ENCODE measurements around the gene CDC16. TPM values are rescaled to one million over a fixed set of nuclear protein-coding genes. Genes with fewer than 3 reads are reported as not detected.
A peak's percentile ranks its signal among the peaks of the same experiment; 100 is the strongest.

Gene CDC16
- total and polyA plus RNA-seq, 2 of the 4 experiments (the other 2 are of a cell fraction), result 41.6 to 66.6 TPM

DNA sequence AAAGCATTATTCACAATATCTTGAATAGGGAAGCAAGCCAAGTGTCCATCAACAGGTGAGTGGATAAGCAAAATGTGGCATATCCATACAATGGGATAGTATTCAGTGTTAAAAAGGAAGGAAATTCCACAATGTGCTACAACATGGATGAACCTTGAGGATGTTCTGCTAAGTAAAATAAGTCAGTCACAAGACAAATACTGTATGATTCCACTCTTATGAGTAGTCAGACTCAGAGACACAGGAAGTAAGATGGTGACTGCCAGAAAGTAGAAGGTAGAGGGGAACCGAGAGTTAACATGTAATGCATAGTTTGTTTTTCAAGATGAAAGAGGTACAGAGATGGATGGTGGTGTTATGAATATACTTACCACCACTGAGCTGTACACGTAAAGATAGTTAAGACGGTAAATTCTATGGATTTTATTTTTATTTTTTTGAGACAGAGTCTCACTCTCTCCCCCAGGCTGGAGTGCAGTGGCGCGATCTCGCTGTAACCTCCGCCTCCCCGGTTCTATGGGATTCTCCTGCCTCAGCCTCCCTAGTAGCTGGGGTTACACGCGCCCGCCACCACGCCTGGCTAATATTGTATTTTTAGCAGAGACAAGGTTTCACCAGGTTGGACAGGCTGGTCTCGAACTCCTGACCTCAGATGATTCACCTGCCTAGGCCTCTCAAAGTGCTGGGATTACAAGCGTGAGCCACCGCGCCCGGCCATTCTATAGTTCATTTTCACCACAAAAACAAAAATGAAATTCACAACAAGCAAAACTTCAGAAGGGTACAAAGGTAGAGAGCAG, 78.6 kb downstream of the CDC16 start:
- Histone ChIP-seq H2BK5ac (ENCODE audit: low read depth, low read length, poor library complexity, severe bottlenecking) (peak overlapping the region; percentile 93), H3K14ac (replicated peaks; ENCODE audit: low read depth, low read length) (peak overlapping the region; percentile 84), H2BK20ac (ENCODE audit: low read depth, low read length) (peak overlapping the region; percentile 53; the same call in 1 of the 2 replicates), H3K9me1 (ENCODE audit: insufficient read depth, low read length) (peaks cover 3% of the 10 kb centered on the region; the same call in 1 of the 2 replicates), H3K4me2 (ENCODE audit: low read depth, low read length) (peak overlapping the region; percentile 69; the same call in 1 of the 2 replicates), H3K9me3 (ENCODE audit: control insufficient read depth, insufficient read depth, low read length) (no peaks in the 10 kb centered on the region), H3K27ac (ENCODE audit: insufficient read depth, low read length) (peak overlapping the region; percentile 57), H3K79me1 (ENCODE audit: low read depth in 1 of 2, low read length in 2 of 2) (peaks cover 0 to 13% of the 10 kb centered on the region in 2 experiments; a peak in 2 of 4 replicates), H3K56ac (ENCODE audit: extremely low read depth, insufficient read depth, low read length) (peak overlapping the region; percentile 88), H4K91ac (ENCODE audit: insufficient read depth, low read depth, low read length) (peak overlapping the region; percentile 84), H4K8ac (ENCODE audit: low read depth in 2 of 2, low read length in 2 of 2) (peak overlapping the region; percentile 94 to 97), H2BK15ac (ENCODE audit: low read depth, low read length) (peak overlapping the region; percentile 57; the same call in 1 of the 3 replicates), H4K20me1 (ENCODE audit: insufficient read depth, low read length) (peaks cover 18% of the 10 kb centered on the region), H3K18ac (ENCODE audit: low read depth, low read length) (peak overlapping the region; percentile 57; the same call in 1 of the 2 replicates), H3K4me3 (ENCODE audit: insufficient read depth, low read depth, low read length) (peak overlapping the region; percentile 79; the same call in 1 of the 2 replicates), H4K5ac (ENCODE audit: low read depth, low read length) (peak overlapping the region; percentile 72), H2AK5ac (ENCODE audit: low read depth, low read length) (peak overlapping the region; percentile 3; the same call in 1 of the 2 replicates), H3K9ac (ENCODE audit: low read depth, low read length) (peak overlapping the region; percentile 70; the same call in 1 of the 2 replicates), H2AFZ (replicated peaks; ENCODE audit: low read length, poor library complexity) (no peak overlapping the region), H3K4ac (ENCODE audit: low read depth, low read length) (peak overlapping the region; percentile 62), H3K4me1 (ENCODE audit: control insufficient read depth, insufficient read depth, low read length) (peaks cover 13% of the 10 kb centered on the region), H2AK9ac (replicated peaks; ENCODE audit: low read depth, low read length, poor library complexity) (no peak overlapping the region), H3K23ac (ENCODE audit: low read depth, low read length) (peak overlapping the region; percentile 87), H2BK120ac (ENCODE audit: low read depth, low read length) (peak overlapping the region; percentile 36), H3K27me3 (ENCODE audit: control insufficient read depth, insufficient read depth, low read length) (no peaks in the 10 kb centered on the region), H3K36me3 (ENCODE audit: control insufficient read depth, insufficient read depth, low read length) (no peaks in the 10 kb centered on the region)
- dilution Hi-C loops (cut with HindIII; ENCODE audit: low sequenced_read_pairs, unreplicated experiment), result no loop called here
- BruUV-seq (replicated peaks), result no TSS peak
- ChIA-PET POLR2A (ENCODE audit: unreplicated experiment) (no interaction called here), CTCF (no interaction called here)
- in situ Hi-C loops (cut with MboI; ENCODE audit: low sequenced_read_pairs), result no loop called here
- WGBS, 2 experiments (ENCODE audit: extremely low coverage in 2 of 2, insufficient read length in 1 of 2), result no CpG with 5 or more reads among the region's 17 CpGs
- TF ChIP-seq FOS (IDR thresholded peaks at IDR 0.05; ENCODE audit: low read depth, low read length), result no peak
- no peak for TF ChIP-seq MAFK (IDR thresholded peaks at IDR 0.05; ENCODE audit: low read depth, low read length)
- no peak for TF ChIP-seq RAD21 (IDR thresholded peaks at IDR 0.05; ENCODE audit: low read length)
- TF ChIP-seq ELK1 (IDR thresholded peaks at IDR 0.05; ENCODE audit: borderline replicate concordance, low read depth, low read length), result no peak
- ATAC-seq (ENCODE audit: low read depth) (no peak), DNase-seq (peak; percentile 51)
- intact Hi-C loops (cut with micrococcal nuclease), result no loop called here

All from IMR-90 (cell line).